A549 (cell line): ENCODE data around the gene KIAA0408.

Source experiments
- CHD2 ChIP-seq: fragments of 150-350 bp; IDR thresholded peaks from 2 replicates; pipeline ENCODE4 v1.6.1; 2014; ENCODE audit warnings: low read length; ENCODE audit not compliant: partially characterized antibody
- CTCF ChIP-seq: fragments of >200 bp; sonication (Bioruptor Twin); formaldehyde crosslinking; IDR thresholded peaks from 3 replicates; pipeline ENCODE4 v1.5.1; 2016
- E2F6 ChIP-seq: IDR thresholded peaks from 2 replicates; pipeline ENCODE4 v1.6.1; 2012; ENCODE audit warnings: low read depth, borderline replicate concordance
- ELK1 ChIP-seq: fragments of 150-350 bp; IDR thresholded peaks from 2 replicates; pipeline ENCODE4 v1.6.1; 2014; ENCODE audit warnings: low read depth, mild to moderate bottlenecking, low read length
- EP300 ChIP-seq, 2 experiments: fragments of >200 bp; sonication (Bioruptor Twin); formaldehyde crosslinking; IDR thresholded peaks; 2 replicates in 1 of 2; 3 replicates in 1 of 2; pipeline ENCODE4 v1.6.1; 2016 to 2017
- JUNB ChIP-seq: fragments of >200 bp; sonication (Bioruptor Twin); formaldehyde crosslinking; IDR thresholded peaks from 2 replicates; pipeline ENCODE4 v1.6.1; 2016
- KDM1A ChIP-seq: fragments of 200-600 bp; sonication (generic); IDR thresholded peaks from 2 replicates; pipeline ENCODE4 v1.6.1; 2016; ENCODE audit warnings: low read depth, mild to moderate bottlenecking
- MAZ ChIP-seq: fragments of 150-350 bp; IDR thresholded peaks from 2 replicates; pipeline ENCODE4 v1.6.1; 2014; ENCODE audit warnings: antibody characterized with exemption, low read depth, low read length, borderline replicate concordance
- RAD21 ChIP-seq, 2 experiments: fragments of >200 bp in 1 of 2; sonication (Bioruptor Twin) in 1 of 2; formaldehyde crosslinking in 1 of 2; IDR thresholded peaks in 1 of 2; conservative IDR thresholded peaks in 1 of 2; 2 replicates in 1 of 2; 3 replicates in 1 of 2; pipeline ENCODE4 v1.6.1; 2012 to 2018; ENCODE audit warnings: inconsistent platforms in 1 of 2
- RCOR1 ChIP-seq: fragments of 150-350 bp; IDR thresholded peaks from 2 replicates; pipeline ENCODE4 v1.6.1; 2014; ENCODE audit warnings: antibody characterized with exemption, low read length, low read depth
- SMC3 ChIP-seq: fragments of >200 bp; sonication (Bioruptor Twin); formaldehyde crosslinking; IDR thresholded peaks from 3 replicates; pipeline ENCODE4 v1.6.1; 2018; ENCODE audit warnings: inconsistent platforms
- SREBF2 ChIP-seq: fragments of 450-650 bp; IDR thresholded peaks from 2 replicates; pipeline ENCODE4 v1.6.1; 2014; ENCODE audit warnings: mild to moderate bottlenecking, moderate library complexity

GRCh38 chr6:127415096-127415495, 44.1 kb downstream of the KIAA0408 start:
- TF ChIP-seq KDM1A (no peak), CHD2 (no peak), SREBF2 (no peak), CTCF (no peak), RCOR1 (no peak), JUNB (no peak), E2F6 (no peak), MAZ (no peak), RAD21 (conservative IDR thresholded peaks at IDR 0.05 in 1 of 2, IDR thresholded peaks at IDR 0.05 in 1 of 2) (no peak), ELK1 (no peak), SMC3 (no peak), EP300 (IDR thresholded peaks at IDR 0.05) (no peak)
